Tibial artery (tissue), 4 donors: ENCODE measurements around the gene RNF43.

ENCODE experiments used
- DNase-seq, 2 donors: peaks; one replicate each; pipeline ENCODE4 v3.0.0-alpha.2; 2019
- H3K27ac ChIP-seq, 2 donors: fragments of 200-600 bp; sonication (generic) in 1 of 2; 1 replicate in 1 of 2; 2 replicates in 1 of 2; pipeline ENCODE4 v1.5.1; 2018 to 2019; ENCODE audit warnings: mild to moderate bottlenecking in 1 of 2
- H3K27me3 ChIP-seq, 2 donors: fragments of 200-600 bp; sonication (generic) in 1 of 2; one replicate each; pipeline versions ENCODE4 v1.5.1 to v1.6.0; 2016 to 2019
- H3K36me3 ChIP-seq, 3 donors: fragments of 200-600 bp; sonication (generic) in 2 of 3; one replicate each; pipeline ENCODE4 v1.5.1; 2016 to 2019; ENCODE audit warnings: mild to moderate bottlenecking in 2 of 3
- H3K4me1 ChIP-seq, 4 donors: fragments of 200-600 bp; sonication (generic) in 2 of 4; 1 replicate in 3 of 4; 2 replicates in 1 of 4; pipeline ENCODE4 v1.5.1; 2016 to 2019
- H3K4me3 ChIP-seq, 2 donors: fragments of 200-600 bp; sonication (generic) in 1 of 2; 1 replicate in 1 of 2; 2 replicates in 1 of 2; pipeline ENCODE4 v1.5.1; 2018 to 2019; ENCODE audit warnings: mild to moderate bottlenecking in 2 of 2
- H3K9me3 ChIP-seq, 3 donors: fragments of 200-600 bp; sonication (generic) in 1 of 3; one replicate each; pipeline ENCODE4 v1.5.1; 2016 to 2019
- intact Hi-C: fragments of 100-400 bp; cut with DNase I; formaldehyde crosslinking; loops from one replicate; pipeline ENCODE4 v1.15.0; 2023; ENCODE audit warnings: low total_unique reads
- TF ChIP-seq, protein P1 (sequence below), 2 experiments: fragments of 200-600 bp in 1 of 2; fragments of 450-650 bp in 1 of 2; IDR thresholded peaks; one replicate each; pipeline ENCODE4 v1.5.1; 2017 to 2019; ENCODE audit warnings: antibody characterized with exemption in 2 of 2, mild to moderate bottlenecking in 1 of 2, moderate library complexity in 1 of 2

The RNF43 gene

GRCh38 chr17:58417300-58418092 is at the start of gene RNF43:
RNF43 (minus strand) TSS chr17:58417534; CDS start chr17:58415577, 1,957 bp downstream.
- Histone ChIP-seq H3K36me3 (no peaks in the 10 kb centered on the region), H3K27ac (no peak within 1 kb of the TSS), H3K4me1 (peaks cover 0 to 10% (median 0%) of the 10 kb centered on the region in 4 donors), H3K4me3 (peak within 1 kb of the TSS; percentile 24 to 37), H3K9me3 (no peaks in the 10 kb centered on the region), H3K27me3 (no peaks in the 10 kb centered on the region)
- DNase-seq, result peak; percentile 78 to 89
- intact Hi-C loops, result no loop called here
- TF ChIP-seq, protein P1, sequence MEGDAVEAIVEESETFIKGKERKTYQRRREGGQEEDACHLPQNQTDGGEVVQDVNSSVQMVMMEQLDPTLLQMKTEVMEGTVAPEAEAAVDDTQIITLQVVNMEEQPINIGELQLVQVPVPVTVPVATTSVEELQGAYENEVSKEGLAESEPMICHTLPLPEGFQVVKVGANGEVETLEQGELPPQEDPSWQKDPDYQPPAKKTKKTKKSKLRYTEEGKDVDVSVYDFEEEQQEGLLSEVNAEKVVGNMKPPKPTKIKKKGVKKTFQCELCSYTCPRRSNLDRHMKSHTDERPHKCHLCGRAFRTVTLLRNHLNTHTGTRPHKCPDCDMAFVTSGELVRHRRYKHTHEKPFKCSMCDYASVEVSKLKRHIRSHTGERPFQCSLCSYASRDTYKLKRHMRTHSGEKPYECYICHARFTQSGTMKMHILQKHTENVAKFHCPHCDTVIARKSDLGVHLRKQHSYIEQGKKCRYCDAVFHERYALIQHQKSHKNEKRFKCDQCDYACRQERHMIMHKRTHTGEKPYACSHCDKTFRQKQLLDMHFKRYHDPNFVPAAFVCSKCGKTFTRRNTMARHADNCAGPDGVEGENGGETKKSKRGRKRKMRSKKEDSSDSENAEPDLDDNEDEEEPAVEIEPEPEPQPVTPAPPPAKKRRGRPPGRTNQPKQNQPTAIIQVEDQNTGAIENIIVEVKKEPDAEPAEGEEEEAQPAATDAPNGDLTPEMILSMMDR (IDR thresholded peaks at IDR 0.05), result peak; percentile 68 to 73

DNA sequence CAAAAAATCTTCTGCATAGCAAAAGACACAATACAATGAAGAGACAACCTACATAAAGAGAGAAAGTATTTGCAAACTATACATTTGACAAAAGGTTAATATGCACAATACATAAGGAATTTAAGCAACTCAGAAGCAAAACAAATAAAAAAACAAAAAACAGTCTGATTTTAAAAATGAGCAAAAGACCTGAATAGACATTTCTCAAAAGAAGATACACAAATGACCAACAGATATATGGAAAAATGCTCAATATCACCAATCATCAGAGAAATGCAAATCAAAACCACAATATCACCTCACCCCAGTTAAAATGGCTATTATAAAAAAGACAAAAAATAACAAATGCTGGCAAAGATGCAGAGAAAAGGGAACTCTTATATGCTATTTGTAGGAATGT is 38.2 kb upstream of the RNF43 start:
- Histone ChIP-seq H3K9me3 (no peaks in the 10 kb centered on the region), H3K4me1 (no peaks in the 10 kb centered on the region), H3K4me3 (no peak overlapping the region), H3K36me3 (no peaks in the 10 kb centered on the region), H3K27me3 (no peaks in the 10 kb centered on the region), H3K27ac (no peak overlapping the region)
- intact Hi-C loops, result no loop called here
- TF ChIP-seq, protein P1 (IDR thresholded peaks at IDR 0.05), result no peak
- no peak for DNase-seq

- Histone ChIP-seq H3K9me3 (no peaks in the 10 kb centered on the region), H3K4me3 (no peak overlapping the region), H3K27me3 (no peaks in the 10 kb centered on the region), H3K27ac (no peak overlapping the region), H3K36me3 (no peaks in the 10 kb centered on the region), H3K4me1 (no peaks in the 10 kb centered on the region)
- TF ChIP-seq, protein P1 (IDR thresholded peaks at IDR 0.05), result no peak
- no peak for DNase-seq
- intact Hi-C loops, result no loop called here
Measured at GRCh38 chr17:58452738-58453137, 35.4 kb upstream of the RNF43 start.

GRCh38 chr17:58447039-58447975 is 30.0 kb upstream of the RNF43 start:
- Histone ChIP-seq H3K27me3 (no peaks in the 10 kb centered on the region), H3K27ac (no peak overlapping the region), H3K36me3 (no peaks in the 10 kb centered on the region), H3K4me3 (no peak overlapping the region), H3K4me1 (no peaks in the 10 kb centered on the region), H3K9me3 (peaks cover 0 to 6% (median 0%) of the 10 kb centered on the region in 3 donors)
- DNase-seq, result no peak
- intact Hi-C loops, result no loop called here
- TF ChIP-seq, protein P1 (IDR thresholded peaks at IDR 0.05), result peak in 1 of 2 experiments; percentile 15

DNA sequence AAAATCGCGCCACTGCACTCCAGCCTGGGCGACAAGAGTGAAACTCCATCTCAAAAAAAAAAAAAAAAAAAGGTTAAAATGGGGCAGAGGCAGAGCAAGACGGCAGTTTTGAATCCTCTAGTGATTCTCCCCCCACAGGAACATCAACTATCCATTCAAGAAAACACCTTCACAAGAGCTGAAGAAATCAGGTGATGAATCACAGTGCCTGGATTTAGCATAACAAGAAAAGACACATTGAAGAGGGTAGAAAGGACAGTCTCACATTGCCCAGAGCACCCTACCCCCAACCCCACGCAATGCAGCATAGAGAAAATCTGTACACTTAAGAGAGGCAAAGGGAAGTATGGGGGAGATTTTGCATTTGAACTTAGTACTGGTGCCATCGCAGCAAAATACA is 28.8 kb upstream of the RNF43 start:
- no peaks in the 10 kb centered on the region for H3K4me1 ChIP-seq
- H3K9me3 ChIP-seq, result peaks cover 0 to 6% (median 0%) of the 10 kb centered on the region in 3 donors
- H3K27me3 ChIP-seq, result no peaks in the 10 kb centered on the region
- no peak overlapping the region for H3K4me3 ChIP-seq
- intact Hi-C loops, result no loop called here
- no peaks in the 10 kb centered on the region for H3K36me3 ChIP-seq
- no peak overlapping the region for H3K27ac ChIP-seq
- TF ChIP-seq, protein P1 (IDR thresholded peaks at IDR 0.05), result no peak
- DNase-seq, result no peak
